Suppressor macrophage treated with lipopolysaccharide for 1 hour (primary cell): ENCODE results near the gene DLGAP1.
"Not testable (repeated sequence)": the region's sequence is repeated elsewhere in the genome, so short reads cannot be mapped to it uniquely, and the experiment has no call there.

Source experiments
- DNase-seq, 3 donors: peaks; one replicate each; pipeline ENCODE4 v3.0.0-alpha.2; 2020 to 2022

DLGAP1 gene

GRCh38 chr18:4384932-4385331 lies 70.2 kb downstream of the DLGAP1 start:
- DNase-seq: no peak

- DNase-seq: no peak
Measured at GRCh38 chr18:4374564-4374963, 80.5 kb downstream of the DLGAP1 start.

- DNase-seq: peak in 1 of 3 donors; percentile 9
Measured at GRCh38 chr18:4369705-4370104, 85.4 kb downstream of the DLGAP1 start.

- DNase-seq: no peak
Measured at GRCh38 chr18:4360221-4360715, 94.8 kb downstream of the DLGAP1 start.

- DNase-seq: no peak
Measured at GRCh38 chr18:4358618-4359017, 96.5 kb downstream of the DLGAP1 start.

GRCh38 chr18:4357579-4357978 lies 97.5 kb downstream of the DLGAP1 start:
- no peak for DNase-seq

- no peak for DNase-seq
Measured at GRCh38 chr18:4356929-4357328, 98.2 kb downstream of the DLGAP1 start.

- DNase-seq: no peak
Measured at GRCh38 chr18:4353853-4354418, 101.2 kb downstream of the DLGAP1 start.

- no peak for DNase-seq
Measured at GRCh38 chr18:4352746-4353551, 102.2 kb downstream of the DLGAP1 start.

GRCh38 chr18:4351005-4351404 lies 104.1 kb downstream of the DLGAP1 start:
- DNase-seq: no peak

- no peak for DNase-seq
Measured at GRCh38 chr18:4335386-4335785, 119.7 kb downstream of the DLGAP1 start.

GRCh38 chr18:4333043-4333442 lies 122.1 kb downstream of the DLGAP1 start:
- DNase-seq: no peak

- DNase-seq: no peak
Measured at GRCh38 chr18:4319738-4320677, 135.1 kb downstream of the DLGAP1 start.

- DNase-seq: no peak
Measured at GRCh38 chr18:4318311-4318710, 136.8 kb downstream of the DLGAP1 start.

- DNase-seq: not testable (repeated sequence)
Measured at GRCh38 chr18:4311945-4312344, 143.2 kb downstream of the DLGAP1 start.

GRCh38 chr18:4311136-4311535 lies 144.0 kb downstream of the DLGAP1 start:
- DNase-seq: no peak

GRCh38 chr18:4309227-4309626 lies 145.9 kb downstream of the DLGAP1 start:
- DNase-seq: no peak

- DNase-seq: no peak
Measured at GRCh38 chr18:4308576-4308975, 146.5 kb downstream of the DLGAP1 start.

GRCh38 chr18:4299395-4299794 lies 155.7 kb downstream of the DLGAP1 start:
- DNase-seq: no peak

GRCh38 chr18:4293337-4293736 lies 161.8 kb downstream of the DLGAP1 start:
- no peak for DNase-seq

- DNase-seq: no peak
Measured at GRCh38 chr18:4292696-4293095, 162.4 kb downstream of the DLGAP1 start.

GRCh38 chr18:4287340-4287739 lies 167.8 kb downstream of the DLGAP1 start:
- DNase-seq: not testable (repeated sequence)

- DNase-seq: no peak
Measured at GRCh38 chr18:4286256-4286655, 168.9 kb downstream of the DLGAP1 start.
